Measurements from ENCODE around the gene EREG.

EREG gene

DNA sequence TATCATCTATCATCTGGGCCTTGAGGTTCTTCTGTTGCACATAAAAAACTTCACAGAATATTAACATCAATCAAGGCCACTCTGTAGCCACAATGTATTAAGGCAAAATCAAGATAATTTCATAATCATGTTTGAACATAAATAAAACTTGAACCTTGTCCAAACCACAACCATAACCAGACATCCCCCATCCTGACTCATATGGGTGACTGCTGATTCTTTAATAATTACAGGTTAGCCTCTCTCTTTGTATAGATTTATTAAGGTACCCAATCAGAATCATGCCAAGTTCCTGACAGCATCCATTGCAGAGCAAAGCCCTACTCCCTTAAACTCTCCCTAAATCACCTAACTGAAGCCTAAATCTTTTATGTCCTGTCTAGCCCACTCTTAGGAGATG is 63.3 kb downstream of the EREG start:
- DNase-seq (ENCODE audit: low spot score), result no peak

- no peak for DNase-seq (ENCODE audit: low spot score)
Observed at GRCh38 chr4:74431113-74431826, 66.3 kb downstream of the EREG start.

DNA sequence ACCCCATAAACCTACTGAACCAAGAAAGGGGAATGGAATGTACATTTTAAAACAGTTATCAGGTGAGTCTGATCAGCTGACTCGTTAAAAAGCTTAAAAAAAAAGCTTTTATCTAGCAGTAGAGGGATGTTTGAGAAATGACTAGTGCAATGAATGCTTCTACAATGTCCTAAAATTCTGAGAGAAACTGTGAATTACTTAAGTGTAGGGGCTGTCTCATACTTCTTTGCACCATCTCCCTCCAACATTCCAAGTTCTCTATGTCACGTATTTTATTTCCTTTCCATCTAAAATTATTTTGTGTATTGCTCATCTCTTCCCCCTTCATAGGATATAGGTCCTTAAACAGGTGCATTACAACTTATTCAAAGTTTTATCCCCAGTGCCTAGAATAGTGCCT is 68.1 kb downstream of the EREG start:
- no peak for DNase-seq (ENCODE audit: low spot score)

DNA sequence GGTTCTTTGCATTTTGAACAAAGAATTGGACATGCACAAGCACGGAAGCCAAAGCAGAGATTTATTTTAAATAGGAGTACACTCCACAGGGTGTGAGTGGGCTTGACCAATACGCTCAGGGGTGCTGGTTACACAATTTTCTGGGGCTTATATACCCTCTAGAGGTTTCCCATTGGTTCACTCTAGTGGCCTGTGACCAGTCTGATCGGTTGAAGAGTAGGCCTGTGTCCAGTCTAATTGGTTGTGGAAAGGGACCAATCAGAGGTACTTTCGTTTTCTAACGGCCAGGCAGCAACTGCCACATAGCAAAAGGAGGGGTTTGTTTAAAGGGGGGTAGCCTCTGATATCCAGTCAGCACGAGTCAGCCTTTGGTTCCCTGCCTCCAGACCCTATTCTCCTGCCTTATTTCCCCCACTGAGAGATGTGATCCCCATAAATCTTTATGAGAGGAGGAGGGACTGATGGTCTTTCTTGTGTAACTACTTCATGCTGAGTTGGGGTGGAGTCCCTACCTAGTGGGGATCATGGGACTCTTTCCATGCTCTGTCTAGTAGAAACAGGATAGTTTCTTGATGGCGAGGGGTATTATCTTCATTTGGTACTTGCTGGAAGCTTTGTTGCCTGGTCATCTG is 68.7 kb downstream of the EREG start:
- no peak for DNase-seq (ENCODE audit: low spot score)

DNA sequence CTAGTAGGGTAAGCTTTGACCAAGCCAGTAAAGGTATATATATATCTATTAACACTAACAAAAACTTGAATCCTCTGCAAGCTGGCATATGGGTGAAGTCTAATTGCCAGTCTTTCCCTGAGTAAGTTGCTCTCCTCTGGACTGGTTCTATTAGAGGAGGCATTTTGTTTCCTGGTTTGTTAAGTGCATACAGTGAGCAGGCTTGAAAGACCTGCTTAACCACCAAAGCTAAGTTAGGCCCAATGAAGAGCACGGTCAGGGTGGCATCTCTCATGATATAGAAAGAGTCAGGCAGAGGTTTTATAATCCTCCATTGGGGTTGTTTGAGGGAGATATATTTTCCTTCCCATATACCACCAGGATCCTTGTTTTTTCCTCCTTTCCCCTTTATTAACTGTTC is 70.4 kb downstream of the EREG start:
- DNase-seq (ENCODE audit: low spot score), result no peak

DNA sequence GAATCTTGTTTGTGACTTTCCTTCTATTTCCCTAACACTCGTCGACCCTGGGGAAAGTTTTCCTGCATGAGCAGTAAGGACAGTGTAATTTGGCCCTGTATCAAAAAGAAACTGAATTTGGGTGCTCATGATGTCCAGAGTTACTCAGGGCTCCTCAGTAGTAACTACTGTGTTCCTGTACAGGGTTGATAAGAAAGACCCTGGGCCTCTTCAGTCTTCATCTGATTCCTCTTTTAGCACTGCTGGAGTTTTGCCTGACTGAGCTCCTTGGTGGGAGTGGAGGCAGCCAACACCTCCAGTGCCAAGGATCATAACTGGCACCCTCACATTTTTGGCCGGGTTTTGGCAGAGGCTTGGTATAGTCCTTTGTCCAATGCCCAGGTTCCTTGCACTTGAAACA is 72.9 kb downstream of the EREG start:
- no peak for DNase-seq (ENCODE audit: low spot score)

Data from AG08396 (cell line).